Astrocyte (in vitro differentiated cells and primary cell): ENCODE results near the gene MAPK1IP1L.

Experiments used
- CTCF ChIP-seq: IDR thresholded peaks from 2 replicates; pipeline ENCODE4 v1.5.1; 2011; ENCODE audit warnings: low read depth, mild to moderate bottlenecking, inconsistent platforms, low read length, moderate library complexity; ENCODE audit not compliant: insufficient read depth
- EZH2 ChIP-seq: IDR thresholded peaks from 2 replicates; pipeline ENCODE4 v1.6.1; 2012; ENCODE audit warnings: mild to moderate bottlenecking, low read length, inconsistent platforms; ENCODE audit not compliant: insufficient read depth

GRCh38 chr14:55051423-55052268 lies at the start of gene MAPK1IP1L:
- TF ChIP-seq CTCF (peak; percentile 78), EZH2 (no peak)
